ENCODE data around the gene CIITA.

CIITA gene

DNA sequence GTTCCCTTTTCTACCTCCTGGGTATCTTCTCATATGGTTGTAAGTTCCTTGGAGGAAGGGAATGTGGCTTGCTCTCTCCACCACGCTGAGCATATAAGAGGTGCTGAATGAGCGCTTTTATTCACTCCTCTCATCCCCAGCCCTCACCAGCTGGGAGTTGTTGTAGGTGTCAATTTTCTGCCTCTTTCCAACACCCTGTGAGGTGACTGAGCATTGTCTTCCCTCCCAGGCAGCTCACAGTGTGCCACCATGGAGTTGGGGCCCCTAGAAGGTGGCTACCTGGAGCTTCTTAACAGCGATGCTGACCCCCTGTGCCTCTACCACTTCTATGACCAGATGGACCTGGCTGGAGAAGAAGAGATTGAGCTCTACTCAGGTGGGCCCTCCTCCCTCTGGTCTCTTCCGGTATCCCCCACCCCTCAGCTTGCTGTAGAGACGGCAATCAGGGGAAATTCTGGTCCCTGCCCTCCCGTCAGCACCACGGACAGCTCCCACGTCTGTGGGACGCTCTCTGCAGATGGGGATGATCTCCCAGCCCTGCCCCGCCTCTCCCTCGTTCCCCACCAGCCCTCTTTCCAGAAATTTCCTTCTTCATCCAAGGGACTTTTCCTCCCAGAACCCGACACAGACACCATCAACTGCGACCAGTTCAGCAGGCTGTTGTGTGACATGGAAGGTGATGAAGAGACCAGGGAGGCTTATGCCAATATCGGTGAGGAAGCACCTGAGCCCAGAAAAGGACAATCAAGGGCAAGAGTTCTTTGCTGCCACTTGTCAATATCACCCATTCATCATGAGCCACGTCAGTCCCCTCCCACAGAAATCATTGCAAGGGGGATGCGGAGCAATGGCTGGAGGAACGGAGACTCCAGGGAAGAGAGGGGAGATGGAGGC lies 18.3 kb downstream of the CIITA start:
- DNase-seq (ENCODE audit: low read depth in 1 of 2, low spot score in 1 of 2) = peak in 1 of 2 experiments; percentile 21
- TF ChIP-seq, protein P1, sequence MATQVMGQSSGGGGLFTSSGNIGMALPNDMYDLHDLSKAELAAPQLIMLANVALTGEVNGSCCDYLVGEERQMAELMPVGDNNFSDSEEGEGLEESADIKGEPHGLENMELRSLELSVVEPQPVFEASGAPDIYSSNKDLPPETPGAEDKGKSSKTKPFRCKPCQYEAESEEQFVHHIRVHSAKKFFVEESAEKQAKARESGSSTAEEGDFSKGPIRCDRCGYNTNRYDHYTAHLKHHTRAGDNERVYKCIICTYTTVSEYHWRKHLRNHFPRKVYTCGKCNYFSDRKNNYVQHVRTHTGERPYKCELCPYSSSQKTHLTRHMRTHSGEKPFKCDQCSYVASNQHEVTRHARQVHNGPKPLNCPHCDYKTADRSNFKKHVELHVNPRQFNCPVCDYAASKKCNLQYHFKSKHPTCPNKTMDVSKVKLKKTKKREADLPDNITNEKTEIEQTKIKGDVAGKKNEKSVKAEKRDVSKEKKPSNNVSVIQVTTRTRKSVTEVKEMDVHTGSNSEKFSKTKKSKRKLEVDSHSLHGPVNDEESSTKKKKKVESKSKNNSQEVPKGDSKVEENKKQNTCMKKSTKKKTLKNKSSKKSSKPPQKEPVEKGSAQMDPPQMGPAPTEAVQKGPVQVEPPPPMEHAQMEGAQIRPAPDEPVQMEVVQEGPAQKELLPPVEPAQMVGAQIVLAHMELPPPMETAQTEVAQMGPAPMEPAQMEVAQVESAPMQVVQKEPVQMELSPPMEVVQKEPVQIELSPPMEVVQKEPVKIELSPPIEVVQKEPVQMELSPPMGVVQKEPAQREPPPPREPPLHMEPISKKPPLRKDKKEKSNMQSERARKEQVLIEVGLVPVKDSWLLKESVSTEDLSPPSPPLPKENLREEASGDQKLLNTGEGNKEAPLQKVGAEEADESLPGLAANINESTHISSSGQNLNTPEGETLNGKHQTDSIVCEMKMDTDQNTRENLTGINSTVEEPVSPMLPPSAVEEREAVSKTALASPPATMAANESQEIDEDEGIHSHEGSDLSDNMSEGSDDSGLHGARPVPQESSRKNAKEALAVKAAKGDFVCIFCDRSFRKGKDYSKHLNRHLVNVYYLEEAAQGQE (IDR thresholded peaks at IDR 0.05; ENCODE audit: insufficient replicate concordance, low read depth) = peak; percentile 97
- no peak for TF ChIP-seq CTCF (IDR thresholded peaks at IDR 0.05; ENCODE audit: insufficient read depth, low read length)
- no peak for TF ChIP-seq GABPA (IDR thresholded peaks at IDR 0.05; ENCODE audit: low read depth)
- TF ChIP-seq POLR2AphosphoS5 (IDR thresholded peaks at IDR 0.05; ENCODE audit: low read depth) = no peak
- no peak for TF ChIP-seq SPI1 (IDR thresholded peaks at IDR 0.05; ENCODE audit: borderline replicate concordance, low read depth)
- no peak overlapping the region for H3K27ac ChIP-seq (replicated peaks)
- no peak overlapping the region for H3K4me3 ChIP-seq (replicated peaks; ENCODE audit: insufficient read depth, low read length)
- no peaks in the 10 kb centered on the region for H3K27me3 ChIP-seq (ENCODE audit: insufficient read depth, poor library complexity, severe bottlenecking)

GRCh38 chr16:10896165-10896564 lies 19.2 kb downstream of the CIITA start:
- TF ChIP-seq POLR2AphosphoS5 (IDR thresholded peaks at IDR 0.05; ENCODE audit: low read depth) = no peak
- Histone ChIP-seq H3K4me3 (replicated peaks; ENCODE audit: insufficient read depth, low read length) (no peak overlapping the region), H3K27ac (replicated peaks) (no peak overlapping the region), H3K27me3 (ENCODE audit: insufficient read depth, poor library complexity, severe bottlenecking) (no peaks in the 10 kb centered on the region)
- no peak for DNase-seq (ENCODE audit: low read depth in 1 of 2, low spot score in 1 of 2)

DNA sequence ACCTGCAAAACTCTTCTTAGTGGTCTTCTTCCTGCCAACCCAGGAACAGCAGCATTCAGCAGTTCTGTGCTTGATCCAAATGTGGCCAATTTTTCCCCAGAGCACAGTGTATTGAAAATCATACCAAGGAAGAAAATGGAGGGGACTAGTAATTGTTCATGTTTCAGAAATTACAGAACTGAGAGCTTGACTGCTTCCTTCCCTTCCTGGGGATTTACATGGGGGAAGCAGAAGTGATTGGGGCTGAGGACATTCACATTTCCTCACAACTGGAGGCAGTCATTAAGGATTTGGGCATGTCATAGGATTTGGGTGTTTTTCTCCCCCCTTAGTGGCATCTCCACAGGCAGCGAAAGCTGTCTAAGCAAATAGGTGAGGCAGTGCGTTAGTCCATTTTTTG lies 19.7 kb downstream of the CIITA start:
- no peaks in the 10 kb centered on the region for H3K27me3 ChIP-seq (ENCODE audit: insufficient read depth, poor library complexity, severe bottlenecking)
- no peak for DNase-seq (ENCODE audit: low read depth in 1 of 2, low spot score in 1 of 2)
- no peak for TF ChIP-seq POLR2AphosphoS5 (IDR thresholded peaks at IDR 0.05; ENCODE audit: low read depth)
- TF ChIP-seq CTCF (IDR thresholded peaks at IDR 0.05; ENCODE audit: insufficient read depth, low read length) = no peak
- no peak for TF ChIP-seq SPI1 (IDR thresholded peaks at IDR 0.05; ENCODE audit: borderline replicate concordance, low read depth)
- TF ChIP-seq GABPA (IDR thresholded peaks at IDR 0.05; ENCODE audit: low read depth) = no peak
- no peak overlapping the region for H3K4me3 ChIP-seq (replicated peaks; ENCODE audit: insufficient read depth, low read length)
- no peak overlapping the region for H3K27ac ChIP-seq (replicated peaks)

GRCh38 chr16:10897134-10897533 lies 20.1 kb downstream of the CIITA start:
- DNase-seq (ENCODE audit: low read depth in 1 of 2, low spot score in 1 of 2) = no peak
- TF ChIP-seq GABPA (IDR thresholded peaks at IDR 0.05; ENCODE audit: low read depth) = no peak
- no peak for TF ChIP-seq SPI1 (IDR thresholded peaks at IDR 0.05; ENCODE audit: borderline replicate concordance, low read depth)
- TF ChIP-seq, protein P1 (IDR thresholded peaks at IDR 0.05; ENCODE audit: insufficient replicate concordance, low read depth) = no peak
- no peak for TF ChIP-seq CTCF (IDR thresholded peaks at IDR 0.05; ENCODE audit: insufficient read depth, low read length)
- no peak for TF ChIP-seq POLR2AphosphoS5 (IDR thresholded peaks at IDR 0.05; ENCODE audit: low read depth)
- no peak overlapping the region for H3K4me3 ChIP-seq (replicated peaks; ENCODE audit: insufficient read depth, low read length)
- no peak overlapping the region for H3K27ac ChIP-seq (replicated peaks)
- no peaks in the 10 kb centered on the region for H3K27me3 ChIP-seq (ENCODE audit: insufficient read depth, poor library complexity, severe bottlenecking)
